Lung (tissue), 12 donors: ENCODE results near the gene IL22RA1. TPM values are rescaled to one million over a fixed set of nuclear protein-coding genes. Genes with fewer than 3 reads are reported as not detected.

Experiments
- ATAC-seq: fragments of 200-7000 bp; cut with Tn5 transposase; one replicate; pipeline ENCODE4 v1.9.1; 2020; ENCODE audit warnings: moderate number of reproducible peaks; ENCODE audit not compliant: insufficient read depth, low FRiP score
- DNase-seq, 3 donors: peaks; one replicate each; pipeline ENCODE4 v3.0.0-alpha.2; 2013 to 2017
- H3K27ac ChIP-seq, 2 donors: one replicate each; pipeline ENCODE4 v1.5.1; 2013; ENCODE audit warnings: mild to moderate bottlenecking in 2 of 2, moderate library complexity in 2 of 2, control low read depth in 1 of 2, inconsistent platforms in 1 of 2, low read depth in 1 of 2, low read length in 1 of 2
- H3K27me3 ChIP-seq, 3 donors: one replicate each; pipeline ENCODE4 v1.5.1; 2013; ENCODE audit warnings: low read length in 2 of 3; ENCODE audit not compliant: control insufficient read depth in 3 of 3, insufficient read depth in 3 of 3
- H3K36me3 ChIP-seq, 4 donors: one replicate each; pipeline ENCODE4 v1.5.1; 2013; ENCODE audit warnings: low read length in 4 of 4, mild to moderate bottlenecking in 1 of 4, moderate library complexity in 1 of 4; ENCODE audit not compliant: control insufficient read depth in 4 of 4, insufficient read depth in 4 of 4
- H3K4me1 ChIP-seq, 5 donors: one replicate each; pipeline ENCODE4 v1.5.1; 2013; ENCODE audit warnings: low read length in 5 of 5, mild to moderate bottlenecking in 2 of 5, moderate library complexity in 1 of 5; ENCODE audit not compliant: control insufficient read depth in 5 of 5, insufficient read depth in 5 of 5
- H3K4me3 ChIP-seq: one replicate; pipeline ENCODE4 v1.5.1; 2013; ENCODE audit warnings: mild to moderate bottlenecking, control low read depth, moderate library complexity
- H3K9ac ChIP-seq, 2 donors: one replicate each; pipeline ENCODE4 v1.5.1; 2013; ENCODE audit warnings: low read length in 2 of 2, control low read depth in 1 of 2; ENCODE audit not compliant: insufficient read depth in 1 of 2
- H3K9me3 ChIP-seq, 4 donors: one replicate each; pipeline ENCODE4 v1.5.1; 2013; ENCODE audit warnings: low read length in 3 of 4, mild to moderate bottlenecking in 1 of 4, moderate library complexity in 1 of 4; ENCODE audit not compliant: control insufficient read depth in 4 of 4, insufficient read depth in 3 of 4
- CTCF ChIP-seq: IDR thresholded peaks from 2 replicates; pipeline ENCODE4 v1.5.1; 2012; ENCODE audit warnings: mild to moderate bottlenecking; ENCODE audit errors: control extremely low read depth, extremely low read depth
- WGBS, 2 donors: extraction: QIAGEN DNeasy Blood & Tissue Kit; methylation state at CpG; one replicate each; pipeline ENCODE4 v1.1.7; 2013; 5-methylcytosine and 5-hydroxymethylcytosine counted together
- polyA plus RNA-seq, 2 donors: library from polyadenylated mRNA; stranded (reverse); fragments of 200-250 nt; gene quantifications; one replicate each; pipeline ENCODE4 v1.2.1, GENCODE V29; 2013
- total RNA-seq, 2 donors: library from RNA; depleted of rRNA in 1 of 2; stranded (reverse); fragments of >200 nt in 1 of 2; gene quantifications; one replicate each; pipeline ENCODE4 v1.2.1, GENCODE V29; 2014 to 2021
- donor health status: control.
- donor health status: control.
- donor health status: Bipolar disorder and iron deficiency.
- donor health status: healthy.
- donor health status: DM: yes; HTN: yes; CAD: no.

IL22RA1 gene
- total and polyA plus RNA-seq, 4 donors, result 0.09 to 1.0 (median 0.23) TPM

GRCh38 chr1:24103879-24104278 is 39.1 kb downstream of the IL22RA1 start:
- no peaks in the 10 kb centered on the region for H3K36me3 ChIP-seq
- H3K4me3 ChIP-seq, result no peak overlapping the region
- H3K27ac ChIP-seq, result peak overlapping the region in 1 of 2 donors; percentile 1
- DNase-seq (no peak), ATAC-seq (no peak)
- peaks cover 0 to 2% (median 0%) of the 10 kb centered on the region in 4 donors for H3K9me3 ChIP-seq
- no peak overlapping the region for H3K9ac ChIP-seq
- no peaks in the 10 kb centered on the region for H3K27me3 ChIP-seq
- no peak for TF ChIP-seq CTCF
- 95 to 96% methylated on average over 3 of the region's 3 CpGs for WGBS, 2 donors
- H3K4me1 ChIP-seq, result no peaks in the 10 kb centered on the region

GRCh38 chr1:24103408-24103807 is 39.5 kb downstream of the IL22RA1 start:
- H3K4me3 ChIP-seq, result no peak overlapping the region
- peaks cover 0 to 2% (median 0%) of the 10 kb centered on the region in 4 donors for H3K9me3 ChIP-seq
- WGBS, 2 donors, result 58 to 64% methylated on average over 3 of the region's 3 CpGs

GRCh38 chr1:24102961-24103360 is 40.0 kb downstream of the IL22RA1 start:
- DNase-seq (peak in 2 of 3 donors; percentile 40 to 44), ATAC-seq (no peak)
- Histone ChIP-seq H3K4me3 (no peak overlapping the region), H3K9ac (peak overlapping the region in 1 of 2 donors; percentile 25), H3K9me3 (peaks cover 0 to 2% (median 0%) of the 10 kb centered on the region in 4 donors), H3K4me1 (no peaks in the 10 kb centered on the region), H3K36me3 (no peaks in the 10 kb centered on the region), H3K27me3 (no peaks in the 10 kb centered on the region), H3K27ac (no peak overlapping the region)
- WGBS, 2 donors, result 70 to 86% methylated on average over 8 of the region's 8 CpGs
- TF ChIP-seq CTCF, result no peak

More at GRCh38 chr1:24103408-24103807, 39.5 kb downstream of the IL22RA1 start:
- ATAC-seq (no peak), DNase-seq (peak in 1 of 3 donors; percentile 50)
- Histone ChIP-seq H3K27ac (peak overlapping the region in 1 of 2 donors; percentile 1), H3K36me3 (no peaks in the 10 kb centered on the region), H3K27me3 (no peaks in the 10 kb centered on the region), H3K4me1 (no peaks in the 10 kb centered on the region), H3K9ac (peak overlapping the region in 1 of 2 donors; percentile 25)
- no peak for TF ChIP-seq CTCF
